GM12801 (cell line): ENCODE measurements around the gene PLPP2.

Experiments
- CTCF ChIP-seq: IDR thresholded peaks from one replicate; pipeline ENCODE4 v1.5.1; 2011; ENCODE audit warnings: control low read depth; ENCODE audit not compliant: insufficient read length; ENCODE audit errors: extremely low read depth

The PLPP2 gene

GRCh38 chr19:290372-291005 lies 714 bp downstream of the PLPP2 start:
- TF ChIP-seq CTCF = no peak

- TF ChIP-seq CTCF = no peak
These were observed 1.4 kb downstream of the PLPP2 start for GRCh38 chr19:289651-290371.

GRCh38 chr19:288911-289310 lies 2.3 kb downstream of the PLPP2 start:
- TF ChIP-seq CTCF = no peak

- no peak for TF ChIP-seq CTCF
These were observed 3.8 kb downstream of the PLPP2 start for GRCh38 chr19:287381-287871.

- TF ChIP-seq CTCF = no peak
These were observed 7.8 kb downstream of the PLPP2 start for GRCh38 chr19:283395-283794.

GRCh38 chr19:282501-282900 lies 8.7 kb downstream of the PLPP2 start:
- TF ChIP-seq CTCF = no peak

- TF ChIP-seq CTCF = no peak
These were observed 9.2 kb downstream of the PLPP2 start for GRCh38 chr19:281992-282391.
